Measurements from ENCODE around the gene ATP10D. TPM values are rescaled to one million over a fixed set of nuclear protein-coding genes. Genes with fewer than 3 reads are reported as not detected.
"Not testable (repeated sequence)": the region's sequence is repeated elsewhere in the genome, so short reads cannot be mapped to it uniquely, and the experiment has no call there.

ATP10D gene
- total RNA-seq, 4 donors from 2014 or later: 28.6 to 41.0 (median 34.6) TPM

DNA sequence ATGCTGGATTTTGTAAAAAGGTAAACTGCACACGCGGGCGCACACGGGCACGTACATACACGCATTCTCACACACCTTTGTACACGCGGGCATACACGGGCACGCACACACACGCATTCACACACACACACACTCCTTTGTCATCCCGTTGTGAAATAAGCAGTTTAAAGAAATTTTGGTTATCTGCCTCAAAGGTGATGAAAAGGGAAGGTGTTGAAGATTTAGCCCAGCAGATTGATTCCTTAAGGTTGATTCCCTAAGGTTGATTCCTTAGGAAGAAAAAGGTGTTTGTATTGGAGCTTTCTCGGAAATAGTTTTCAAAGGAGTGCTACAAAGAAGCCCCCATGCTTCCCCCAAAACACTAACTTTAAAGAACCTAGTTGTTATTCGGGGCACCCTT lies 693 bp downstream of the ATP10D start:
- Histone ChIP-seq H3K36me3 (no peaks in the 10 kb centered on the region), H3K4me1 (peaks cover 51% of the 10 kb centered on the region), H3K27ac (peak overlapping the region; percentile 96), H3K4me3 (peak overlapping the region; percentile 75), H3K27me3 (no peaks in the 10 kb centered on the region), H3K9me3 (no peaks in the 10 kb centered on the region)
- under 1% methylated on average over 14 of the region's 14 CpGs for WGBS
- DNase-seq (ENCODE audit: low spot score in 2 of 2): no peak
- no peak for TF ChIP-seq EP300 (IDR thresholded peaks at IDR 0.05)

DNA sequence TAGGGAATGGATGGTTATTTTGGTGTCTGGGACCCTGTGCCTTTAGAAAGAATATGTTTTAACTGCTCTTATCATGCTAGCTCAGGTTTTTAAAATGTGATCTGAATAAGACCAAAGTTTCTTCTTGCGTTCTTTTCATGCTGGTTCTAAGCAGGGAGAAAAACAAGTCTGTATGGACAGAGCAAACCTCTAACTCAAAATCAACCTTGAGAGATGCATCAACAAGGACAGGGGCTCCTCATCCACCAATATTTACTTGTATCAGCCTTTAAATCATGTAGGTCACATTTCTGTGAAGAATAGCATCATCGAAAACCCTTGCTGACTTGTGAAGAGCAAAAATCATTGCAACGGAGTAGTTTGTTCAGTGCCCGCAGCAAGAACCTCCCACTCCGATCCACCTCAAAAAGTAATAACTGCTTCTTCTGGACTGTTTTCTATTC lies 1.2 kb downstream of the ATP10D start:
- no peak for DNase-seq (ENCODE audit: low spot score in 2 of 2)
- H3K27me3 ChIP-seq: no peaks in the 10 kb centered on the region
- H3K36me3 ChIP-seq: no peaks in the 10 kb centered on the region
- WGBS: 19% methylated on average over 5 of the region's 5 CpGs
- peak overlapping the region; percentile 96 for H3K27ac ChIP-seq
- no peaks in the 10 kb centered on the region for H3K9me3 ChIP-seq
- H3K4me3 ChIP-seq: peak overlapping the region; percentile 75
- peaks cover 51% of the 10 kb centered on the region for H3K4me1 ChIP-seq
- no peak for TF ChIP-seq POLR2AphosphoS5 (IDR thresholded peaks at IDR 0.05)
- TF ChIP-seq, protein P1, sequence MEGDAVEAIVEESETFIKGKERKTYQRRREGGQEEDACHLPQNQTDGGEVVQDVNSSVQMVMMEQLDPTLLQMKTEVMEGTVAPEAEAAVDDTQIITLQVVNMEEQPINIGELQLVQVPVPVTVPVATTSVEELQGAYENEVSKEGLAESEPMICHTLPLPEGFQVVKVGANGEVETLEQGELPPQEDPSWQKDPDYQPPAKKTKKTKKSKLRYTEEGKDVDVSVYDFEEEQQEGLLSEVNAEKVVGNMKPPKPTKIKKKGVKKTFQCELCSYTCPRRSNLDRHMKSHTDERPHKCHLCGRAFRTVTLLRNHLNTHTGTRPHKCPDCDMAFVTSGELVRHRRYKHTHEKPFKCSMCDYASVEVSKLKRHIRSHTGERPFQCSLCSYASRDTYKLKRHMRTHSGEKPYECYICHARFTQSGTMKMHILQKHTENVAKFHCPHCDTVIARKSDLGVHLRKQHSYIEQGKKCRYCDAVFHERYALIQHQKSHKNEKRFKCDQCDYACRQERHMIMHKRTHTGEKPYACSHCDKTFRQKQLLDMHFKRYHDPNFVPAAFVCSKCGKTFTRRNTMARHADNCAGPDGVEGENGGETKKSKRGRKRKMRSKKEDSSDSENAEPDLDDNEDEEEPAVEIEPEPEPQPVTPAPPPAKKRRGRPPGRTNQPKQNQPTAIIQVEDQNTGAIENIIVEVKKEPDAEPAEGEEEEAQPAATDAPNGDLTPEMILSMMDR (IDR thresholded peaks at IDR 0.05): no peak

DNA sequence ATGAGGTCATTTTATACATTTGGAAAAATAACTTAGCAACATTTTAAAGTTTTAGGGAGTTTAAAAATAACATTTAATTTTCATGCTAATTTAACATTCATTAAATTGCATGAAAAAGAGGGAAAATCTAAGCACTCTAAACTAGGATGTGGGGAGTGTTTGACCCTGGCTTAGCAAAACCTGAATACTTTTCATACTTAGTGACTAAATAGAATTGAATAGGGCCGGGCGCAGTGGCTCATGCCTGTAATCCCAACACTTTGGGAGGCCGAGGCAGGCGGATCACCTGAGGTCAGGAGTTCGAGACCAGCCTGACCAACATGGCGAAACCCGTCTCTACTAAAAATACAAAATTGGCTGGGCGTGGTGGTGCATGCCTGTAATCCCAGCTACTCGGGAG lies 1.7 kb downstream of the ATP10D start:
- not testable (repeated sequence) for DNase-seq (ENCODE audit: low spot score in 2 of 2)
- WGBS: 90% methylated on average over 9 of the region's 9 CpGs

DNA sequence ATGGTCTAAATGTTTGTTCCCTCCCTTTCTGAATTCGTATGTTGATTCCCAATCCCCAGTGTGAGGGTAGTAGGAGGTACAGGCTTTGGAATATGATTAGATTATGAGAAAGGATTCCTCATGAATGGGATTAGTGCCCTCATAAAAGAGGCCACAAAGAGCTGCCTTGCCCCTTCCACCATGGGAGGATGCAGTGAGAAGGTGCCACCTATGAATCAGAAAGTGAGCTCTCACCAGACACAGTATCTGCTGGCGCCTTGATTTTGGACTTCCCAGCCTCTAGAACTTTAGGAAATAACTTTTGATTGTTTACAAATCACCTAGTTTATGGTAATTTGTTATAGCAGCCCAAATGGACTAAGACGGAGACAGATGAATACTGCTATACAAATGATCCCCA lies 3.6 kb downstream of the ATP10D start:
- Histone ChIP-seq H3K9me3 (no peaks in the 10 kb centered on the region), H3K27ac (no peak overlapping the region), H3K36me3 (no peaks in the 10 kb centered on the region), H3K4me1 (peaks cover 43% of the 10 kb centered on the region), H3K4me3 (no peak overlapping the region), H3K27me3 (no peaks in the 10 kb centered on the region)
- TF ChIP-seq EP300 (IDR thresholded peaks at IDR 0.05) (no peak), POLR2AphosphoS5 (IDR thresholded peaks at IDR 0.05) (no peak), POLR2A (IDR thresholded peaks at IDR 0.05) (no peak)
- TF ChIP-seq, protein P1 (IDR thresholded peaks at IDR 0.05): no peak
- WGBS: 67% methylated on average over 3 of the region's 3 CpGs
- no peak for DNase-seq (ENCODE audit: low spot score in 2 of 2)

More for the DNA sequence above, 1.7 kb downstream of the ATP10D start:
- not testable (repeated sequence) for H3K27ac ChIP-seq, H3K27me3 ChIP-seq, H3K9me3 ChIP-seq, H3K36me3 ChIP-seq
- Histone ChIP-seq H3K4me3 (peak overlapping the region; percentile 75), H3K4me1 (peaks cover 51% of the 10 kb centered on the region)

DNA sequence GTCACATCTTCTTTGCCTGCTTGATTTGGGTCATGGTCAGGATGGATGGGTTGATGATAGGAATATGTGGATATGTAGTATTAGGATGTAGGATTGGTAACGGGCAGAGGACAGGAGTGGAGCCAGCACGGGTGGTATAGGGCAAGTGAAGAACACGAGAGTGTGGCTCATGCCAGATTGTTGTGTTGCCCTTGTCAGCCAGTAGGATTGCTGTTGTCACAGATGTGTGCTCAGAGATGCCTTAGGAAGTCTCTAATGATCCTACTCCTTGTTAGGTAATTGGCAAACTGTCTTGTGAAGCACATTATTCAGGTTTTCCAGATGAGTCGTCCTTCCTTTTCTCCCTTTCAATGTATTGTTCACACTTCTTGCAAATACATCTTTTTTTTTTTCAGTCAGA lies 5.5 kb downstream of the ATP10D start:
- no peak overlapping the region for H3K27ac ChIP-seq
- no peak overlapping the region for H3K4me3 ChIP-seq
- H3K9me3 ChIP-seq: no peaks in the 10 kb centered on the region
- no peaks in the 10 kb centered on the region for H3K36me3 ChIP-seq
- H3K4me1 ChIP-seq: peaks cover 33% of the 10 kb centered on the region
- TF ChIP-seq, protein P1 (IDR thresholded peaks at IDR 0.05): peak; percentile 36 to 58
- no peak for TF ChIP-seq EP300 (IDR thresholded peaks at IDR 0.05)
- H3K27me3 ChIP-seq: no peaks in the 10 kb centered on the region
- 62% methylated on average over 4 of the region's 4 CpGs for WGBS
- no peak for DNase-seq (ENCODE audit: low spot score in 2 of 2)

DNA sequence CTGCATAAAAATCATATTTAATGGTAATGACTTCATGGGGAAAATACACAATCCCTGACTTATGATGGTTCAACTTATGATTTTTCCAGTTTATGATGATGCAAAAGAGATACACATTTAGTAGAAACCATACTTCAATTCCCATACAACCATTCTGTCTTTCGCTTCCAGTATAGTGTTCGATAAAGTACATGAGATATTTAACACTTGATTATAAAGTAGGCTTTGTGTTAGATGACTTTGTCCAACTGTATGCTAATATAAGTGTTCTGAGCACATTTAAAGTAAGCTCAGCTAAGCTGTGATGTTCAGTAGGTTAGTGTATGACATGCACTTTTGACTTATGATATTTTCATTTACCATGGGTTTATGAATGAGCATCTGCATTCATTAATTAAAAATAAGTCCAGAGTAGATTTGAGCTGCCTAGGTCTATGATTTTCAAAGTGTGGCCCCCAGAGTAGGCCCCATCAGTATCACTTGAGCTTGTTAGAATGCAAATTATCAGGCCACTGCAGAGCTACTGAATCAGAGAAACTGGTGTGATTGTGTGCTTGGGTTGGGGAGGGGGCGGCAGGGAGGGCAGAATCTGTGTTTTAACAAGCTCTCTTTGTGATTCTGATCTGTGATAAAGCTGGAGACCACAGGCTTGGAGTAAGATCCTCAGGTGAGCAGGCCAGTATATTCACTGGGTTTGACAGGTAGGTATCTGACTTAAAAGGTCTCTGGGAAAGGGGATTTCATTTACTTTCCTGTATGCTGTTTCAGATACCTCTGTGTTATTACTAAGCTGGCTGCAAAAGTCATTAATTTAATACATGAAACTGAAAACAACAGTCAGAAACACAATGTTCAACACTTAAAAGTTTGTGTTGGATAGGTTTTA lies 8.4 kb downstream of the ATP10D start:
- Histone ChIP-seq H3K4me1 (peaks cover 13% of the 10 kb centered on the region), H3K9me3 (no peaks in the 10 kb centered on the region), H3K27ac (no peak overlapping the region), H3K36me3 (no peaks in the 10 kb centered on the region), H3K27me3 (no peaks in the 10 kb centered on the region), H3K4me3 (no peak overlapping the region)
- no peak for TF ChIP-seq POLR2A (IDR thresholded peaks at IDR 0.05)
- TF ChIP-seq, protein P1 (IDR thresholded peaks at IDR 0.05): no peak
- TF ChIP-seq POLR2AphosphoS5 (IDR thresholded peaks at IDR 0.05): no peak
- no peak for TF ChIP-seq EP300 (IDR thresholded peaks at IDR 0.05)
- DNase-seq (ENCODE audit: low spot score in 2 of 2): no peak
- WGBS: 84% methylated on average over 3 of the region's 3 CpGs
